ENCODE measurements around the gene DCLK1.

The DCLK1 gene

DNA sequence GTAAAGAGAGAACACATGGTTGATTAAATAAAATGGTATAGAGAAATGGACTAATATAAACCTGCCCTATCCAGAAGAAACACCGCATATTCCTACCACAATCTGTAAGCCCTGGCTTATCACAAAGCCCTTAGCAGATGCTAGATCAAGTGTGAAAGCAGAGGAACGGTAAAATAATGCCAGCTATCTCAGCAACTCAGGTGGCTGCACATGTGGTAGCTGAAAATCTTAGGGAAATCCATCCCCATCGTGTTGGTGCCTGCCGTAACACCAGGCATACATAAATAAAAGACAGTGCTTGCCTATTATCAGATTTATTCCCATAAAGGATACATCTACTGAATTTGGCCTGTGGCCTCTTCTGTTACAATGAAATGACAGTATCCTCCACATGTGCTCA lies 350.6 kb downstream of the DCLK1 start:
- DNase-seq = no peak

DNA sequence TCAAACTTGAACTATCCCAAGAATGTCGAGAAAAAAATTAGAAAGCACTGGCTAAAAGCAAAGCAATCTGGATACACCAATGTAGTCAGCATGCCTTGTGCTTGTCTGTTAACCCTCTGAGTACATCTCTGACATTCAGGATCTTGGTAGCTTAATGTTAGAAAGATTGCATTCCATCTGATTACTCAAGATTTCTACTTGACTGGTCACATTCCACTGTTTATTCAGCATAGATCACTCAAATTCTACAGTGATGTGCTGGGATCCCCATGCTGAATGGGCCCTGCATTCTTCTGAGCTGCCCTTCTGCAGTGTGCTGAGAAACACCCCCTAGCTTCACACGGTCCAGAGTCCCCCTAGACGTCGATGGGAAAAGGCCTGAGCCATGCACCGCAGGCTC lies 359.3 kb downstream of the DCLK1 start:
- DNase-seq = no peak

DNA sequence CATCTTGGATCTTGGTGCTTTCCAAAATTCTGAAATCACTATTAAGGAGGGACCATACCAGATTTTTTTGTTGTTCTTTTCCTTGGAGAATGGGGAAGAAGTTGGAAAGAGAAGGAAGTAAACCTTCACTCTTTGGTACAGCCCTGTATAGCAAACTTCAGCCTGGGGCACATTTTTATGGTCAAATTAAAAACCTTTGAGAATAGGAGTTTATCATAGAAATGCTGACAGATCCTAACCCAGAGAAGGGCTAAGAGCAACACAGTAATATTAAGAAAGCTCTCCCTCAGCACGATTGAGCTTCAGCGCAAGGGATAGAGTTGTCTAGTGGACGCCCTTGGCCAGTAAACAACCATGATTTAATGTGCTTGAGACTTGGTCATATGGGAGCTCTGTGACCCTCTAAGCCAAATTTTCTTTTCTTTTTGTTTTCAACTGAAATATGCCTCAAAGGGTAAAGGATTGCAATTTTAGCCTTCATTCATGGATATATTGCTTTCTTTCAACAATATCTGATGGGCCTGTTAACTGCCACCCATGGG lies 360.4 kb downstream of the DCLK1 start:
- no peak for DNase-seq

DNA sequence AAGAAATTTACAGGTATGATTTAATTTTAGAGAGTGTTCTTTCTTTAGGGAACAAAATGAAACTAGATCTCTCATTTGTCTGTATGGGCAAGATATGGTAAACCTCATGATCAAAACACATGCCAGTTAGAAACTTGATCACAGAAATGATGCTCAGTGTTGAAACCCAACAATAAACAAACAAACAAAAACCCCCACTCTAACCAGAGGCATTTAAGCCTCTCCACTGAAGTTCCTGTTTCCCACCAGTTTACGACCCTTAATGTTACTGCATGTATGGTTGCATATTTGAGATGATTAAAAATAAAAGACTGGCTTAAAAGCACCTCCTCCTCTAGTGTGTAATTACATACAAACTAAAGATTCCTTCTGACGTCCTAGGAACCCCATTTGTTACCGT lies 361.4 kb downstream of the DCLK1 start:
- no peak for DNase-seq

DNA sequence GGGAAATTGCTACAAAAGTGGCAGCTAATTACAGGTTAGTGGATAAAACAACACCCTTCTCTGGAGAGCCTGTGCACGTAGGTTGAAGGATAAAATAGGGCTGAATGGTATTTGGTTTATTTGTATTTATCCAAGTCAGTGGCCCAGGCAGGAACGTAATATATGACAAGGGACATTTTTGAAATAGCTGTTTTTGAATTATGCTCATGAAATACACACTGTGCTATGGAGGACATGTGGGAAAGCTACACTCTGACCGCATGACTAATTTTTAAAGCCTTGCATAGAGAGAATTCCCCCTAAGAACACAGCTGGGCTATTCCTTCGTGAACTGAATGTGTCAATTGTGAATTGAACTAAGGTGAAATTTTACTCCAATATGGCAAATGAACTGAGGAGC lies 362.6 kb downstream of the DCLK1 start:
- no peak for DNase-seq

DNA sequence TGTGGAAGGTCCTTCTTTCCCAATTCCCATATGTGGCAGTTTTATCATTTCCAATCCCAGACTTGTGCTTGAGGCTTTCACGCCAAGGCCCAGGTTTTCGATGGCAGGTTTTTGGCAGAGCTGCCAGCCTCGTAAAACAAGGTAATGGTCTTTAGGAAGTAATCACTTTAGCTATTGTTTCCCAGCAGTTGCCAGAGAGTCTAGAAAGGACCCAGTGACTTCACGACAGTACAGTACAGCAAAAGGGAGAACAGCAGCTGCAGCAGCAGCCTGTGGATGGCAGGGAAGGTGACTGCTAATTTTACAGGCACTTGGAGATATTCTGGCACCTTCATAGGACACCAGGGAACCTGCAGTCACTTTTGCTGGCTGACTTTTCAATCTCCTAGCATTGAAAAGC lies 363.1 kb downstream of the DCLK1 start:
- no peak for DNase-seq

DNA sequence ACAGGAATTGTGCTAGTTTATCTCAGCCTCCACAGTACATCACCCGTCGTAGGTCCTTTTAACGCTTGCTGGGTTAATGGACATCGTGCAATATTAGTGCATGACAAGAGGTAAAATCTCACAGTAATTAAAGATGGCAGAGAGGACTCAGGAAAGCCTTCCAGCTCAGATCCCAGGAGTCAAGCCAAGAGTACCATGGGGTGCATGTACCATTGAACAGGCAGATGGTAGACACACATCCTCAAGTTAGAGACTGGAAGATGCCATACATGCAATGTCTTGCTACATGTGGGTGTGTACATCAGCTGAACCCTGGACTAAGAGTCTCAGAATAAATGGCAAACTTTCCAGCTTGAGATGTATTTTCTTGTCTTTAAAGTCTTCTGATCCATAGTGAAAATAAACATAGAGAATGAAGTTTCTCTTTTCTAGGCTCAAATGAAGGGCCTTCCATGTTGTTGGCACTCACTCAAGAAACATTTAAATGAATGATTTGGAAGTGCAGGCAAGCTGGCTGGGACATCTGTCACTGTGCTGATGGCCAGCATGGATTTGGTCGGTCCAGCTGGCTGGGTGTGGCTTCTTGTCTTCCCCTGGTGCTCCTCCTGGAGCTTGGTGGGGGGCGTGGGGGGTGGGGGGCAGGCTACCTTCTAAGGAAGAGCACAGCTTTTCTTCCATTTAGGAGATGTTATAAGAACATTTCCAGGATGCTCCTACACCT lies 363.8 kb downstream of the DCLK1 start:
- no peak for DNase-seq

DNA sequence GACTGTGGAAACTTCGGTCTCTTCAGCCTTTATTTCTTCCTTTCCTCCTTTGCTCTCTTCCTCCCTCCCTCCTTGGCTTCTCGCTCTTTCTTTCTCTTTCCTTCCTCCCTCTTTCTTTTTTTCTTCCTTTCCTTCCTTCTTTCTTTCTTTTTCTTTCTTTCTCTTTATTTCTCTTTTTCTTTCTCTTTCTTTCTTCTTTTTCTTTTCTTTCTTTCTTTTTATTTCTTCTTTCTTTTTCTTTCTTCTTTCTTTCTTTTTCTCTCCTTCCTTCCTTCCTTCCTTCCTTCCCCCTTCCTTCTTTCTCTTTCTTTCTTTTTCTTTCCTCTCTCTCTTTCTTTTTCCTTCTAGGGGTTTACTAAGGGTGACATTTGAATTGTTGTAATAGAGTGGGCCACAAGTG lies 364.5 kb downstream of the DCLK1 start:
- no peak for DNase-seq

DNA sequence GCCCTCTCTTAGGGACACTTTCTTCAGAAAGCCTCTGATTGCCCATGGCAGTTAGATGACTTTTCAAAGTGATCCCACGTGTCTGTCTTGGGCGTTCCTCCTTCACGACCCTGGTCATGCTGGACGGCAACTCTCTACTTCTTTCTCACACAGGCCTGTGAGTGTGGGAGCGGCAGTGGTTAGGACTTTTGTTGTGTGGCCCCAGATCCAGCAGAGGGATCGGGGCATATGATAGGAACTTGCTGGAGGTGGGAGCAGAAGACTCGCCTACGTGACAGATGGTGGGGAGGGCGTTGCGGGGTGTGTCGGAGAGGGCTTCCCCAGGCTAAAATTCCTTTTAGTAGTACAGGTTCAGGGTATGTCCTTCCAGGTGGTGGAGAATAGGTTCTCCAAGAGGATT lies 365.2 kb downstream of the DCLK1 start:
- no peak for DNase-seq

DNA sequence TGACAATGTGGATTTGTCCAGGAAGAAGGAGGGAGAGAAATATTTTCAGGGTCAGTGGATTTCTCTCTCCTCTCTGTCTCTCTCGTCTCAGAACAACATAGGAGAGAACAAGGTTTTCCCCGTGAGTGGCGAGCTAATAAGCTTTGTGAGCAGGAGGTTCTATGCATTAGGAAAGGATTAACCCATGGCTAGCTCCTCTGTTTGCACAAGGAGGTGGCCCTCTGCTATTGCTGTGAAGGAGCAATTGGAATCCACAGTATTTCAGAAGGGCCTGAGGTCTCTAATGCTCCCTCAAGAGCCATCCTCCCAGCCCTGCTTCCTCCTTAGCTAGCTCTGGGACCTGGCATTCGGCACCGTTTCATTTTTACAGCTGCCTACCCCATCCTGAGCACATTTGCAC lies 365.8 kb downstream of the DCLK1 start:
- DNase-seq = no peak

DNA sequence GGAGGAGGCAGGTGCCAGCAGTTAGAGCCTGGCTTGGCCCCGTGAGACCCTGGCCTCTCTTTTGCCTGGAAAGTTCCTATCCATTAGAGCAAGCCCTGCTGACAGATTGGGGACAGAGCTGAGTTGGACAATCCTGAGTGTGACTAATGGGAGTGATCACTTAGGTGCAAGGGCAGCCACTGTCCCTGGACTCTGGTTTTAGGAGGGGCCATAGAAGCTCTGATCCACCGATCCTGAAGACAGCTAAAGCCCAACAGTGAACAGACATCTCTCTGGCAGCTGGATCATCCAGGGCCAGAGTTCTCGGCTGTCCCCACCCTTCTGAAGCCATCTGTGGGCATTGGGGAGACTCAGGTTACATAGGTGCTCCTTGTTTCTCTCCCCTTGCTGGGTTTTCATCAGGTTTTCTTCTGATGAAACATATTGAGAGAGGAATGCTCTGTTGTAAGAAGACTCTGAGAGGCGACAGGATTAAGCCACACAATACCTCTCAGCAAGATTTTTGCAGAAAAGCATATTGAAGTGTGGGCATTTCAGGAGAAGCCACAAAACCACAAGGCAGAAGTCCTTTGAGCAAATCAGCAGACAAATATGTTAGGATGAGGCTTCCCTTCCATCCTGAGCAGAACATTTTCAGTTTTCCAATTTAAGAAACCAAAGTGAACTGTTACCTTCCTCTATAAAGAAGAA lies 366.7 kb downstream of the DCLK1 start:
- no peak for DNase-seq

DNA sequence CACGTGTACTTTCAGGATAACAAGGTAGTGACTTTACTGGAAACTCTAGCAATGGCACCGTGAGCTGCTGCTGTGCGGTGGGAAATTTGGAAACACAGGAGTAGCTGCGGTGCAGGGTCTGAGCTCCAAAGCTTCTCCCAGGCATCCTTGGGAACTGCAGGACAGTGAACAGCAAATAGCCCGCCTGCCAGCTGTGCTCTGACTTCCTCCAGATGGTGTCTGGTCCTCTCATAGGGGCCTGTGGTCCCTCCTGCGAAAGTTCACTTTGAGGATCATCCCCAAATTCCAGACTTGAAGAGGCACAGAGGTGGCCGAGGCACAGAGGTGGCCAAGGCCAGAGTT lies 367.4 kb downstream of the DCLK1 start:
- DNase-seq = no peak

DNA sequence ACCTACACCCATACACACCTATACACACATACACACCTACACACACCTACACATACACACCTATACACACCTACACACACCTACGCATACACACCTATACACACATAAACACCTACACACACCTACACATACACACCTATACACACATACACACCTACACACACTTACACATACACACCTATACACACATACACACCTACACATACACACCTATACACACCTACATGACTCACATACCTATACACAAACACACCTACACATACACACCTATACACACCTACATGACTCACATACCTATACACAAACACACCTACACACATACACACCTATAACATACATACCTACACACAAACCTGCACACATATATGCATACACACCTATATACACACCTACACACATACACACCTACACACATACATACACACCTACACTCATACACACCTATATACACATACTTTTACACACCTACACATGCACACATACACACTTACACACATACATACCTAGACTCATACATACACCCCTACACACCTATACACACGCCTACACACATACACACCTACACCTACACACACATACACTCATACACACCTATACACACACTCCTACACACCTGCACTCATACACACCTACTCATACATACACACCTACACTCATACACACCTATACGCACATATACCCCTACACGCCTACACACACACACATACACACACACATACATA lies 368.0 kb downstream of the DCLK1 start:
- DNase-seq = no peak

DNA sequence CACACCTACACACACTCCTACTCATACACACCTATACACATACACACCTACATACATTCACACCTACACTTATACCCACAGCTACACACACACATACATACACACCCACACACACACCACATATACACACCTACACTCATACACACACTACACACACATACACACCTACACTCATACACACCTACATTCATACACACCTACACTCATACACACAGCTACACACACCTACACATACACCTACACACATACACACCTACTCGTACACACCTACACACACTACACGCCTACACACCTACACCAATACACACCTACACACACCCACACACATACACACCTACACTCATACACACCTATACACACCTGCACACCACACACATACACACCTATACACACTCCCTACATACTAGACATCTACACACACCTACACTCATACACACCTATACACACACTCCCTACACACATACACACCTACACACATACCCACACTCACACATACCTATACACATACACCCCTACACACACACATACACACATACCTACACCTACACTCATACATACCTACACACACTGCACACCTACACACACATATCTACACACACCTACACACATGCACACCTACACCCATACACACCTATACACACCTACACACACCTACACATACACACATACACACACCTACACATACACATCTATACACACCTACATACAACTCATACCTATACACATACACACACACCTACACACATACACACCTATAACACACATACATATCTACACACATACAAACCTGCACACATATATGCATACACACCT lies 369.5 kb downstream of the DCLK1 start:
- no peak for DNase-seq

DNA sequence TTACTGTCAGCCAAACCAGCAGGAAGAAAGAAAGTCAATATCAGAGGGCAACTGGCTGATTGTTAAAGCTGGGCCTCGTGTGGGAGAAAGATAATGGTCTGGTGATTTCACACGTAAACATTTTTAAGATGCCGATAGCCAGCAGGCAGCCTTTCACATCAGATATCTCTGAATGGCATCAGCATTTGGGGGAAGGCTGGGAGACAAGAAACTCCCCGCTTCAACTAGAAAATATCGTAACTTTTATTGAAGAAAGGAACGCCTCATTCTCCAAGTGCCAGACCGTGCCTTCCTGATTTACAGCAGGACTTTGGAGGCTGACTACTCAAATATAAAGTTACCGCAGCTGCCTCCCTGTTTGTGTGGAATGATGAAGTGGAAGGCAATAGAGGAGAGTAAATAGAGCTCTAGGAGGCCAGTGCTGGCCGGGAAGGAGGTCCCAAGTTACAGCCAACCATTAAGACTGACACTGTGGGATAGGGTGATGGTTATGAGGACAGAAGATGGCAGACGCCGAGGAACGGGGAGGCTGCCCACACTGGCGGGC lies 370.4 kb downstream of the DCLK1 start:
- DNase-seq = no peak

DNA sequence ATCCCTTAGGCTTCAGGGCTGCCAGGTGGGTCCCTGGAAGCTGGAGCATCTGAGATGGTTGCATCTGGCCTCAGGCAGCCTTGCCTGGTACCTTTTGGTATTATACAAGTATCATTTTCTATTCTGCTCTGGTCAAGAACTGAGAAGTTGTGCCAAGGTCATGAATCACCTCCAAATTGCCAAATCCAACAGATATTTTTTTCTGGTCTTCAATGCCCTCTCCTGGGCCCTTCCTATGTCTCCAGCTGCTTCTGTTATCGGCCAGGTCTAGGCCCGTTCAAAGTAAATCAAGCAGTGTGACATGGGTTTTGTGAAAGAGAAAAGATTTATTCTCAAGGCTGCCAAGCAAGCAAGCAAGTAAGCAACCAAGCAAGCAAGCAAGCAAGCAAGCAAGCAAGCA lies 383.6 kb downstream of the DCLK1 start:
- no peak for DNase-seq

DNA sequence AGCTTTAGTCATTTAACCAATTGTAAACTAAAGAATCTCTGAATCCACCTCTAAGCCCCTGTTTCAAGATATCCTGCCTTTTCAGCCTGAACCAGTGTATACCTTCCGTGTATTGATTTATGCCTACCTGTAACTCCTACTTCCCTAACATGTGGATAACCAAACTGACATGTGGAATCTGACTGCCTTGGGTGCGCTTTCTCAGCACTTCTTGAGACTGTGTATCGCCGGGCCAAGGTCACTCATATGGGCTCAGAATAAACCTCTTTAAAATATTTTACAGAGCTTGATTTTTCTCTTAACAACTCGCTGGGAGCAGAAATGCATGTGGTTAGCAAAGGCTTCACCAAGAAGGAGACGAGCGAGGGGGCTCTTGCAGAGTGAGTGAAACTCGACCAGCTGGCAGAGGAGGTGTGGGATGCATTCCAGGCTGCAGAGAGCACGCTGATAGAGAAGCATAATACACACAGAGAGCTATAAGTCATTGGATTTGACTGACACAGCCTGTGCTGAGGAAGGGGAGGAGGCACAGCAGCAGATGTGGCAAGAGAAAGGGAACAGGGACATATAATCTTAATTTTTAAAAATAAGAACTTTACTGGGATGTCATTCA lies 386.5 kb downstream of the DCLK1 start:
- DNase-seq = no peak

DNA sequence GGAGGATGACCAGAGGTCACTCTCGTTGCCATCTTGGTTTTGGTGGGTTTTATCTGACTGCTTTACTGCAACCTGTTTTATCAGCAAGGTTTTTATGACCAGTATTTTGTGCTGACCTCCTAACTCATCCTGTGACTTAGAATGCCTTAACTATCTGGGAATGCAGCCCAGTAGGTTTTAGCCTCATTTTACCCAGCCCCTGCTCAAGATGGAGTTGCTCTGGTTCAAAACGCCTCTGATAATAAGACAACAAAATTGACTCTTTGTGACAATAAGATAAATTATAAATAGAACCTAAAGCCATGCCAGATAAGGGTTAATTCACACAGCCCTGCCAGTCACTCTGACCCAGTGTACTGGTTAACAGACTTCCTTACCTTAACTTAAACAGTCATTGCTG lies 387.0 kb downstream of the DCLK1 start:
- DNase-seq = no peak

DNA sequence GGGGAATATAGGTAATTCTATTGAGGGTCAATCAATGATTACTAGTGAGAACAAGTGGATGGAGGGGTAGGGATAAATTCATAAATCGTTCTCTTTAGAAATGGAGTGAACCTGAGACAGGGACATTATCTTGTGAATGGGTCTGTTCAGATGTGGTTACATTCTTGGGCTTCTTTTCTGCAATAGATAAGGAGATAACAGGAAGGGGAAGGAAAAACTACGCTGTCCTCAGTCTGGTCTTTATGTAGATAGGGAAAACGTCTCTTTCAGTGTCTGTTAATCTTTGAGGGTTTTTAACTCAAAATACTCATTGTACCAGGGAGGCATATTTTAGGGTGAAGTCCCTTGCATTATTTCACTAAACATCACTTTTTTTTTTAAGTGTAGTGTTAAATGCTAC lies 388.0 kb downstream of the DCLK1 start:
- no peak for DNase-seq

DNA sequence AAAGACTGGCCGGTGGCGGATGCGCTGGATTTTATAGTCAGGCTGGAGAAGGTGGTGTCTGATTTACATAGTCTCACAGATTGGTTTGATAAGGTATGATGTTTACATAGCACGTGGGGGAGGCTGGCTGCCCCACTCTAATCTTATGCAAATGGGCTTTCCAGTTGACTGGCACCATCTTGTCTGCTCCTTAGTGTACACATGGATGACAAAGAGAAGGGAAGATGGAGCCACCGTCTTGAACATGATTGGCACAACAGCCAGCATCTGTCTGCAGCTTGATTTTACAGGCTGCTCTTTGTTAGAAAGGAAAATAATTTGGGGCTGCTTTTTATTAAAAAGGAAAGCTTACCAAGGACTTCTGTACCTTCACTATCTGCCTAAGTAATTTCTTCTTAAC lies 389.5 kb downstream of the DCLK1 start:
- no peak for DNase-seq

DNA sequence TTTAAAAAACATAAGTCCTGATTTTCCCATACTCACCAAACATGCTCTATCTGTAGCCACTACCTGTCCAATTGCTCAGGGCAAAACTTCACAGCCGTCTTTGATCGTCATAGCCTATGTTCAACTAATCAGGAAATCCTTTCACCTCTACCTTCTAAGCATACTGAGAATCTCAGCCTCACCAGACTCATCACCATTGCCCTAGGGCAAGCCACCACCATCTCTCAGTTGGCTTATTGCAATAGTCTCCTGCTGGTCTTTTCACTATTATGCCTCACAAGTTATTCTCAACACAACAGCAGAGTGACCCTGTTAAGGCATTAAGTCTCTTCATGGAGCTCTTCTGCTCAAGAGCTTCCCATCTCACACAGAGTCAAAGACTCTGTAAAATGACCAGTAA lies 394.3 kb downstream of the DCLK1 start:
- no peak for DNase-seq

DNA sequence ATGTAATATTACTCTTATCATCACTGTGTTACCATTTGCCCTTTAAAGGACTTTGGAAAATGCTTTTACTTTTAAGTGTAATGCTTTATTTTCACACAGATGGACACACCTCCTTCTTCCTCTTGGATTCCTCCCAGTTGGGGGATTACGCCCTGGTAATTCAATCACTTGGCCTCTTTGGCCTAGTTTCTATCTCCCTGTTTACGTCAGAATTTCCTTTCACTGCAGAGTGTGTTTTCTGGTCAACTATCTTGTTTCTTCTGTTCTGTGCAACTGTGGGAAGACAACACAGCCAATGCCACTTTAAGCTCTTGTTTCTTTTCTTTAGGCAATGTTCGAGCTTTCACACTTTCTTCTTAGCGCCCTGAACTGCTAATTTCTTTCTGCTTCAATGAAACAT lies 397.4 kb downstream of the DCLK1 start:
- no peak for DNase-seq

All from T-helper 9 cell (primary cell).